Endodermal cell (in vitro differentiated cells): ENCODE measurements around the gene DNAAF1. TPM values are rescaled to one million over a fixed set of nuclear protein-coding genes. Genes with fewer than 3 reads are reported as not detected.

Experiments used
- DNase-seq: peaks from one replicate; pipeline ENCODE4 v3.0.0-alpha.2; 2017
- H3K27ac ChIP-seq: 2 replicates; pipeline ENCODE4 v1.5.1; 2013; ENCODE audit warnings: mild to moderate bottlenecking, low read depth, low read length, moderate library complexity
- H3K27me3 ChIP-seq: 2 replicates; pipeline ENCODE4 v1.6.1; 2013; ENCODE audit warnings: mild to moderate bottlenecking, low read length, moderate library complexity; ENCODE audit not compliant: insufficient read depth, control insufficient read depth, poor library complexity, severe bottlenecking
- H3K36me3 ChIP-seq: 2 replicates; pipeline ENCODE4 v1.7.0; 2013; ENCODE audit warnings: mild to moderate bottlenecking, low read length, moderate library complexity; ENCODE audit not compliant: control insufficient read depth, insufficient read depth
- H3K4me1 ChIP-seq: one replicate; pipeline ENCODE4 v1.7.0; 2013; ENCODE audit warnings: low read length; ENCODE audit not compliant: control insufficient read depth, insufficient read depth
- H3K4me3 ChIP-seq: 2 replicates; pipeline ENCODE4 v1.5.1; 2013; ENCODE audit warnings: mild to moderate bottlenecking, low read length, moderate library complexity
- H3K9ac ChIP-seq: 2 replicates; pipeline ENCODE4 v1.6.1; 2013; ENCODE audit warnings: mild to moderate bottlenecking, low read length, moderate library complexity; ENCODE audit not compliant: poor library complexity, severe bottlenecking; ENCODE audit errors: extremely low read depth
- H3K9me3 ChIP-seq: 2 replicates; pipeline ENCODE4 v1.6.1; 2013; ENCODE audit warnings: mild to moderate bottlenecking, low read length, moderate library complexity; ENCODE audit not compliant: control insufficient read depth
- H3K27ac Mint-ChIP-seq: 2 replicates; pipeline ENCODE4 v1.8.0; 2020; ENCODE audit warnings: mixed read lengths
- H3K27me3 Mint-ChIP-seq: 2 replicates; pipeline ENCODE4 v1.8.0; 2021; ENCODE audit warnings: mild to moderate bottlenecking, mixed read lengths; ENCODE audit not compliant: insufficient read depth
- H3K36me3 Mint-ChIP-seq: 2 replicates; pipeline ENCODE4 v1.8.0; 2020; ENCODE audit warnings: low read depth, mixed read lengths
- H3K4me1 Mint-ChIP-seq: 2 replicates; pipeline ENCODE4 v1.8.0; 2020; ENCODE audit warnings: mixed read lengths
- H3K4me3 Mint-ChIP-seq: 2 replicates; pipeline ENCODE4 v1.8.0; 2020; ENCODE audit warnings: mild to moderate bottlenecking, moderate library complexity, mixed read lengths
- H3K9me3 Mint-ChIP-seq: 2 replicates; pipeline ENCODE4 v1.8.0; 2020; ENCODE audit warnings: mild to moderate bottlenecking, mixed read lengths
- WGBS, 2 experiments: methylation state at CpG; one replicate each; pipeline versions ENCODE4 v1.1.5 to v1.1.7; 2013; ENCODE audit warnings: missing lambda C conversion rate in 2 of 2, mixed read lengths in 1 of 2; ENCODE audit not compliant: insufficient coverage in 1 of 2, insufficient read length in 1 of 2; 5-methylcytosine and 5-hydroxymethylcytosine counted together
- total RNA-seq, 2 donors: library from RNA; stranded (reverse); fragmentation: NEBNext Ultra II Directional in 1 of 2; extraction: Animal tissue kit (Norgen Biotek cat#: 25700) in 1 of 2; gene quantifications; 2 replicates in 1 of 2; 3 replicates in 1 of 2; pipeline ENCODE4 v1.2.1, GENCODE V29; 2021
- TF ChIP-seq, protein P1 (sequence below): fragments of 200-600 bp; sonication (generic); conservative IDR thresholded peaks from 2 replicates; pipeline ENCODE4 v1.5.0; 2021; ENCODE audit warnings: antibody characterized with exemption, mild to moderate bottlenecking

DNAAF1 gene
- total RNA-seq, 2 donors from 2014 or later, result 0.59 to 0.66 TPM

DNA sequence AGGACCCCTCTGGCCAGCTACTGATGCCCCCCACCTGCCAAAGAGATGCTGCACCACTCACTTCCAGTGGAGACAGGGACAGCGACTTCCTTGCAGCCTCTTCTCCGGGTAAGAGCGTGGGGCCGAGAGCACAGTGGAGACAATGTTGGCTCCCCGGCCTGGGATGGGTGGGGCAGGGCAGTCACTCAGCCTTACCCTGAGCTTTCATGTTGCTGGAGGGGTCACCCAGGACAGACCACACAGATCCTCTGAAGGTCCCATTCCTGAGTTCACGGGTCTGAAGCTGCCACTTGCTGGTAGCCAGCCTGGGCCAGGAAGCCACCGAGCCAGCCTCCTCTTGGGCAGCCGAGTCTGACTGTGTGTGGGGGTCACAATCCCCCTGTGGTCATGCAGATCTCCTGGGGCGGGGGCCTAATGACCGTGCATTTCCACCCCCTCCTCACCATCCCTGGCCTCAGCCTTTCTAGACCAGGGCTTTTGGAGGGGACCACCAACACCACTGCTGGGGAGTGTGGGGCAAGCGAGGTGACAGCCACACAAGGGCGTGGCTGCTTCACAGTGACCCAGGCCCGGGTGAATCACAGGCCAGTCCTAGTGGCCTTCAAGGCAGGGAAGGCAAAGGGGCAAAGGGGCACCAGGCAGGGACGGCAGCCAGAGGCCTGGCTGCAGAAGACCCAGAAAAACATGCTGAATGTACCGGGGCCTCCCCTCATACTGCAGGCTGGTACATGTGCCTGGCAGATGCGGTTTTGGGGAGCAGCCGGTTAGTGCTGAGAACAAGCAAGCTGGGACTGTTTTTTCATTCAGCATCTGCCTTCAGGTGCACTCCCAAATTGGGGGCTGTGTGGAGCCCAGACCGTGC is 31.3 kb downstream of the DNAAF1 start:
- peak overlapping the region; percentile 75 for H3K27ac Mint-ChIP-seq
- H3K9me3 ChIP-seq, result no peaks in the 10 kb centered on the region
- H3K36me3 Mint-ChIP-seq, result peaks cover 18% of the 10 kb centered on the region
- no peaks in the 10 kb centered on the region for H3K27me3 Mint-ChIP-seq
- H3K36me3 ChIP-seq, result peaks cover 12% of the 10 kb centered on the region
- H3K4me1 ChIP-seq, result no peaks in the 10 kb centered on the region
- no peak overlapping the region for H3K4me3 ChIP-seq
- TF ChIP-seq, protein P1, sequence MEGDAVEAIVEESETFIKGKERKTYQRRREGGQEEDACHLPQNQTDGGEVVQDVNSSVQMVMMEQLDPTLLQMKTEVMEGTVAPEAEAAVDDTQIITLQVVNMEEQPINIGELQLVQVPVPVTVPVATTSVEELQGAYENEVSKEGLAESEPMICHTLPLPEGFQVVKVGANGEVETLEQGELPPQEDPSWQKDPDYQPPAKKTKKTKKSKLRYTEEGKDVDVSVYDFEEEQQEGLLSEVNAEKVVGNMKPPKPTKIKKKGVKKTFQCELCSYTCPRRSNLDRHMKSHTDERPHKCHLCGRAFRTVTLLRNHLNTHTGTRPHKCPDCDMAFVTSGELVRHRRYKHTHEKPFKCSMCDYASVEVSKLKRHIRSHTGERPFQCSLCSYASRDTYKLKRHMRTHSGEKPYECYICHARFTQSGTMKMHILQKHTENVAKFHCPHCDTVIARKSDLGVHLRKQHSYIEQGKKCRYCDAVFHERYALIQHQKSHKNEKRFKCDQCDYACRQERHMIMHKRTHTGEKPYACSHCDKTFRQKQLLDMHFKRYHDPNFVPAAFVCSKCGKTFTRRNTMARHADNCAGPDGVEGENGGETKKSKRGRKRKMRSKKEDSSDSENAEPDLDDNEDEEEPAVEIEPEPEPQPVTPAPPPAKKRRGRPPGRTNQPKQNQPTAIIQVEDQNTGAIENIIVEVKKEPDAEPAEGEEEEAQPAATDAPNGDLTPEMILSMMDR, result no peak
- H3K27me3 ChIP-seq, result no peaks in the 10 kb centered on the region
- H3K9ac ChIP-seq, result no peak overlapping the region
- peak overlapping the region; percentile 53 for H3K27ac ChIP-seq
- DNase-seq, result peak; percentile 49
- H3K9me3 Mint-ChIP-seq, result no peaks in the 10 kb centered on the region
- H3K4me1 Mint-ChIP-seq, result peaks cover 7% of the 10 kb centered on the region
- H3K4me3 Mint-ChIP-seq, result no peak overlapping the region
- 93 to 95% methylated on average over 10 to 18 of the region's 18 CpGs for whole genome bisulfite sequencing, 2 experiments

DNA sequence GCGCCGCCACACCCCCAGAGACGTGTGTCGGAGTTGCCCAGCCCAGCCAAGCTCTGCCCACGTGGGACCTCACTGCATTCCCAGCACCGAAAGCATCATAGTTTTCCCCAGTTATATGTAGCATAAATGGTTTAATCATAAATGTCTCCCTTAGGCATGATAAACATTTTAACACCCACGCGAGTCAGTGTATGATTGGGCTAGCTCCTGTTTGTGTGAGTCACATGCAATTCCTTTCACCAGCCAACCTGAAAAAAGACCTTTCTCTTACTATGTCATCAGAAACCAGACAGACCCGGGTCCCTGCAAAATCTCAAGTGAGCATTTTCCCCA is 32.6 kb downstream of the DNAAF1 start:
- no peak overlapping the region for H3K4me3 Mint-ChIP-seq
- Histone ChIP-seq H3K4me1 (no peaks in the 10 kb centered on the region), H3K27ac (no peak overlapping the region), H3K9ac (no peak overlapping the region), H3K4me3 (no peak overlapping the region), H3K27me3 (no peaks in the 10 kb centered on the region), H3K36me3 (peaks cover 25% of the 10 kb centered on the region), H3K9me3 (no peaks in the 10 kb centered on the region)
- H3K36me3 Mint-ChIP-seq, result peaks cover 27% of the 10 kb centered on the region
- H3K9me3 Mint-ChIP-seq, result no peaks in the 10 kb centered on the region
- peaks cover 7% of the 10 kb centered on the region for H3K4me1 Mint-ChIP-seq
- DNase-seq, result peak; percentile 17
- no peaks in the 10 kb centered on the region for H3K27me3 Mint-ChIP-seq
- 93 to 94% methylated on average over 6 to 9 of the region's 9 CpGs for WGBS, 2 experiments
- TF ChIP-seq, protein P1, result no peak
- H3K27ac Mint-ChIP-seq, result no peak overlapping the region

DNA sequence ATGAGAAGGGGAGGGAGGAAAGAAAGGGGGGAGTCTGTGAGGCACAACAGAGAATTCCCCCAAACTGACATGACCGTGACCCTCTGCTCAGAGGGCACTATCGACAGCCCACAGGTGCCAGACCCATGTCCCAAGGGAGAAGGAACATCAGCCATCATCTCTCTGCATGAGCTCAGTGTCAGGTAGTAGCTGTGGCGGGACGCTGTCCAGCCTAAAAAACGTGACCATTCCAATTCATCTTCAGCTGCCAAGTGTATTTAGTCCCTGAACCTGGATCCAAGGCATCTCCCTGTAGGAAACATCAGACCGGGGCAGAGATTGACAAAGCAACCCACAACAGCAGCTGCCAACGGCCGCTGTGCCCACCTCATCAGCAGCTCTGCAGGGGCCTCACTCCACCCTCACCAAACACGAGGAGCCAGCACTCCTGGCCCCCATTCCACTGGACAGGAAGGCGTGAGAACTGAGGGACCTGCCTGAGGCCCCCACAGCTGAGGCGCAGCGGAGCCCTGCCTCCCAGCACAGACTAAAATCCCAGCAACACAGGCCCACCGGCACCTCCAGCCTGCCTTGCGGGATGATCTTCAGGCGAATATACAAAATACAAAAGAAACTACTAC is 33.1 kb downstream of the DNAAF1 start:
- H3K4me1 Mint-ChIP-seq, result peaks cover 7% of the 10 kb centered on the region
- H3K27ac Mint-ChIP-seq, result peak overlapping the region; percentile 61
- Histone ChIP-seq H3K36me3 (peaks cover 30% of the 10 kb centered on the region), H3K9ac (no peak overlapping the region), H3K27me3 (no peaks in the 10 kb centered on the region), H3K4me3 (no peak overlapping the region), H3K27ac (no peak overlapping the region), H3K9me3 (no peaks in the 10 kb centered on the region), H3K4me1 (no peaks in the 10 kb centered on the region)
- no peaks in the 10 kb centered on the region for H3K27me3 Mint-ChIP-seq
- TF ChIP-seq, protein P1, result no peak
- H3K36me3 Mint-ChIP-seq, result peaks cover 31% of the 10 kb centered on the region
- DNase-seq, result peak; percentile 23
- H3K9me3 Mint-ChIP-seq, result no peaks in the 10 kb centered on the region
- no peak overlapping the region for H3K4me3 Mint-ChIP-seq
- WGBS, 2 experiments, result 94 to 98% methylated on average over 13 to 15 of the region's 15 CpGs
